PC-3 (cell line): ENCODE data around the gene SLC48A1.

Experiments used
- CTCF ChIP-seq: fragments of 300-600 bp; sonication (generic); conservative IDR thresholded peaks from 2 replicates; pipeline ENCODE4 v1.5.1; 2017; ENCODE audit warnings: antibody characterized with exemption, low read depth, mild to moderate bottlenecking, low read length
- EZH2 ChIP-seq: fragments of 300-600 bp; sonication (generic); IDR thresholded peaks from one replicate; pipeline ENCODE4 v1.6.1; 2017; ENCODE audit warnings: antibody characterized with exemption, mild to moderate bottlenecking, low read length; ENCODE audit not compliant: unreplicated experiment
- EZH2phosphoT487 ChIP-seq: fragments of 300-600 bp; sonication (generic); IDR thresholded peaks from 2 replicates; pipeline ENCODE4 v1.6.1; 2018; ENCODE audit warnings: mild to moderate bottlenecking, antibody characterized with exemption, low read length, borderline replicate concordance

- TF ChIP-seq CTCF = no peak
- TF ChIP-seq EZH2phosphoT487 = no peak
- no peak for TF ChIP-seq EZH2
These were observed 27.5 kb upstream of the SLC48A1 start for GRCh38 chr12:47745485-47746041.
